ENCODE data around the gene SLC34A2. TPM values are rescaled to one million over a fixed set of nuclear protein-coding genes. Genes with fewer than 3 reads are reported as not detected.

The SLC34A2 gene
- total and polyA plus RNA-seq, 2 of the 8 experiments (the other 6 are each of a cell fraction or from before 2014, with no cell fraction given) = 2.2 to 2.9 TPM

DNA sequence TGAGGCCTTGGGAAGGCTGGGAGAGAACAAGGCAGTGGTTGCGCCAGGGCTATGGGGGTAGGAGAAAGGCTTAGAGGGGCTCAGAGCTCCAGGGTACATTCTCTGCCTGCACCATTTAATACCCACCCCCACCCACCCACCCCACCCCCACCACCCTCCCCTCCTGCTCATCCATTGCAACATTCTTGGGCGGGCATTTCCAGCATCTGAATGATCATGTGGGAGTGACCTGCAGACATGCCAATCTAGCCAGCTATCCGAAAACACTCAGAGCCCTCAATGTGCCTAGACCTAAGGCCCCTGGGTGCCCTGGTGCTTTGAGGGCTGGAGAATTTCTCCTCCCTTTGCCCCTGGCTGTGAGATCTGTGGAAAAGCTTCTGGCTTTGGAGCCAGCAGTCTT, 3.1 kb downstream of the SLC34A2 start:
- no peaks in the 10 kb centered on the region for H3K36me3 ChIP-seq (ENCODE audit: control insufficient read depth in 2 of 4, insufficient read depth in 4 of 4, low read length in 3 of 4)
- H3K9ac ChIP-seq (replicated peaks in 1 of 4; ENCODE audit: extremely low read depth in 1 of 4, low read depth in 3 of 4, low read length in 3 of 4) = no peak overlapping the region
- H3K56ac ChIP-seq (replicated peaks; ENCODE audit: insufficient read length, low read depth, low read length) = no peak overlapping the region
- no peaks in the 10 kb centered on the region for H3K79me1 ChIP-seq (ENCODE audit: low read depth, low read length)
- H4K91ac ChIP-seq (replicated peaks; ENCODE audit: insufficient read length, low read length) = no peak overlapping the region
- no peaks in the 10 kb centered on the region for H3K9me3 ChIP-seq (ENCODE audit: insufficient read depth in 2 of 2, low read depth in 1 of 2, low read length in 1 of 2)
- no peak overlapping the region for H2AFZ ChIP-seq (ENCODE audit: low read length)
- no peak overlapping the region for H3K4ac ChIP-seq (replicated peaks; ENCODE audit: insufficient read length, low read depth, low read length)
- DNase-seq (ENCODE audit: low read depth in 1 of 2, low spot score in 2 of 2) (no peak), FAIRE-seq (no peak)
- no peak overlapping the region for H3K4me2 ChIP-seq (ENCODE audit: insufficient read depth in 1 of 2, low read depth in 2 of 2, low read length in 2 of 2)
- H3K23me2 ChIP-seq (ENCODE audit: low read depth, low read length) = peaks cover 7% of the 10 kb centered on the region; the same call in 1 of the 2 replicates
- no peak overlapping the region for H2BK5ac ChIP-seq (ENCODE audit: low read depth, low read length)
- no peaks in the 10 kb centered on the region for H4K20me1 ChIP-seq (replicated peaks in 1 of 2; ENCODE audit: control insufficient read depth in 1 of 2, insufficient read depth in 2 of 2, low read length in 2 of 2)
- no peak overlapping the region for H3K23ac ChIP-seq (ENCODE audit: insufficient read length)
- no peaks in the 10 kb centered on the region for H3K79me2 ChIP-seq (ENCODE audit: control insufficient read depth in 1 of 2, insufficient read depth in 2 of 2, low read length in 2 of 2)
- no peak overlapping the region for H2BK12ac ChIP-seq (ENCODE audit: low read depth, low read length)
- WGBS, 2 experiments (ENCODE audit: extremely low coverage in 1 of 2, insufficient coverage in 1 of 2, insufficient read length in 1 of 2, insufficient replicate concordance in 2 of 2, low coverage in 1 of 2, low lambda C conversion rate in 2 of 2, missing lambda C conversion rate in 1 of 2) = 94% methylated on average over 2 of the region's 3 CpGs; no CpG with 5 or more reads in 1 of the 2 experiments
- peaks cover 1 to 34% (median 33%) of the 10 kb centered on the region in 4 experiments for H3K27me3 ChIP-seq (replicated peaks in 1 of 4; ENCODE audit: control insufficient read depth in 3 of 4, extremely low read depth in 1 of 4, insufficient read depth in 3 of 4, low read length in 3 of 4)
- CTCF ChIA-PET (ENCODE audit: partially characterized antibody) = interaction anchor here (1.0 to 1.6 kb wide), 2 partner anchors 9 to 128 kb away, joined by 3 to 10 read pairs; no protein-coding TSS in a partner anchor
- no peak overlapping the region for H4K5ac ChIP-seq (ENCODE audit: insufficient read length, low read depth, low read length)
- H2BK120ac ChIP-seq (replicated peaks; ENCODE audit: low read depth, low read length) = no peak overlapping the region
- H3K4me3 ChIP-seq (ENCODE audit: extremely low read depth in 1 of 4, insufficient read depth in 2 of 4, low read depth in 3 of 4, low read length in 4 of 4) = no peak overlapping the region
- no peak overlapping the region for H3K14ac ChIP-seq (ENCODE audit: insufficient read length)
- no peak overlapping the region for H4K8ac ChIP-seq (ENCODE audit: extremely low read depth, insufficient read depth, low read length)
- H2AK5ac ChIP-seq (ENCODE audit: low read depth, low read length) = no peak overlapping the region
- peak overlapping the region; percentile 21; the same call in 1 of the 2 replicates for H3K18ac ChIP-seq (ENCODE audit: extremely low read depth, low read length)
- H3K27ac ChIP-seq (ENCODE audit: low read depth, low read length) = no peak overlapping the region
- peaks cover 13 to 23% (median 17%) of the 10 kb centered on the region in 4 experiments for H3K4me1 ChIP-seq (replicated peaks in 1 of 4; ENCODE audit: control insufficient read depth in 3 of 4, insufficient read depth in 4 of 4, low read length in 3 of 4)
- no peak overlapping the region for H2BK15ac ChIP-seq (ENCODE audit: low read length)
- POLR2A ChIA-PET (ENCODE audit: partially characterized antibody) = interaction anchor here (0.8 to 1.3 kb wide), 2 partner anchors 24 to 80 kb away, joined by 3 to 5 read pairs; no protein-coding TSS in a partner anchor
- H2BK20ac ChIP-seq (ENCODE audit: low read length) = no peak overlapping the region
- TF ChIP-seq, protein P1, sequence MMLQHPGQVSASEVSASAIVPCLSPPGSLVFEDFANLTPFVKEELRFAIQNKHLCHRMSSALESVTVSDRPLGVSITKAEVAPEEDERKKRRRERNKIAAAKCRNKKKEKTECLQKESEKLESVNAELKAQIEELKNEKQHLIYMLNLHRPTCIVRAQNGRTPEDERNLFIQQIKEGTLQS (IDR thresholded peaks at IDR 0.05; ENCODE audit: insufficient read depth, low read depth, low read length) = no peak
- TF ChIP-seq TBP (IDR thresholded peaks at IDR 0.05; ENCODE audit: low read depth, low read length) = no peak
- no peak for TF ChIP-seq YY1 (IDR thresholded peaks at IDR 0.05; ENCODE audit: low read depth, low read length)
- TF ChIP-seq HDAC6 (IDR thresholded peaks at IDR 0.05; ENCODE audit: low read depth, low read length) = no peak
- no peak for TF ChIP-seq GTF2F1 (IDR thresholded peaks at IDR 0.05; ENCODE audit: borderline replicate concordance, low read depth, low read length)
- no peak for TF ChIP-seq CTBP2 (IDR thresholded peaks at IDR 0.05; ENCODE audit: borderline replicate concordance, insufficient read depth, insufficient read length, low read length)
- TF ChIP-seq SRF (IDR thresholded peaks at IDR 0.05; ENCODE audit: low read depth, low read length) = no peak

All from H1 (cell line).